K562 (cell line): Measurements from ENCODE around the gene ADRM1. TPM values are rescaled to one million over a fixed set of nuclear protein-coding genes. Genes with fewer than 3 reads are reported as not detected.
A peak's percentile ranks its signal among the peaks of the same experiment; 100 is the strongest.

Experiments used
- ATAC-seq: fragments of 200-7000 bp; cut with Tn5 transposase; 3 replicates; pipeline ENCODE4 v1.9.1; 2020; ENCODE audit warnings: moderate library complexity
- BruUV-seq: library from RNA; stranded (reverse); fragments of 400-500 nt; replicated peaks from 2 replicates; lab custom pipeline; 2021; lab: Mats Ljungman, UMichigan
- CTCF ChIA-PET: fragments of 300-600 bp; formaldehyde crosslinking; extraction: SDS; loops from one replicate; lab custom pipeline; 2021; ENCODE audit warnings: low intra/inter-chr PET ratio; lab: Yijun Ruan, JAX
- POLR2A ChIA-PET: fragments of 300-600, 350-650 bp; sonication (Branson Sonifier 250); formaldehyde crosslinking; extraction: SDS; loops from one replicate; lab custom pipeline; 2021; ENCODE audit warnings: antibody characterized with exemption, inconsistent platforms; lab: Yijun Ruan, JAX
- DNase-seq, 4 experiments: peaks; one replicate each; pipeline versions ENCODE4 v3.0.0 to v3.0.0-alpha.2; 2011 to 2018; ENCODE audit warnings: low spot score in 3 of 4, mixed read lengths in 3 of 4; ENCODE audit errors: extremely low read depth in 1 of 4
- FAIRE-seq: peaks from 2 replicates; lab custom pipeline; 2011; peaks lifted over from hg19 to GRCh38; lab: Jason Lieb, UNC
- H2AFZ ChIP-seq: 2 replicates; pipeline ENCODE4 v1.6.0; 2011; ENCODE audit warnings: low read depth, low read length, control low read depth, inconsistent platforms
- H3K27ac ChIP-seq: fragments of 200-600 bp; 3 replicates; pipeline ENCODE4 v1.8.0; 2011; ENCODE audit warnings: low read depth, mild to moderate bottlenecking, control low read depth, inconsistent platforms, low read length, moderate library complexity, mixed read lengths; ENCODE audit errors: extremely low read depth
- H3K27me3 ChIP-seq, 2 experiments: fragments of 300-600 bp in 1 of 2; 2 replicates in 1 of 2; 3 replicates in 1 of 2; pipeline versions ENCODE4 v1.6.0 to v1.8.0; 2011; ENCODE audit warnings: inconsistent platforms in 2 of 2, low read length in 2 of 2, mild to moderate bottlenecking in 1 of 2, mixed read lengths in 1 of 2, moderate library complexity in 1 of 2; ENCODE audit not compliant: control insufficient read depth in 2 of 2, insufficient read depth in 2 of 2
- H3K36me3 ChIP-seq: fragments of 300-600 bp; 3 replicates; pipeline ENCODE4 v1.8.0; 2011; ENCODE audit warnings: mild to moderate bottlenecking, low read length, inconsistent platforms; ENCODE audit not compliant: control insufficient read depth, insufficient read depth
- H3K4me1 ChIP-seq, 2 experiments: fragments of 200-600 bp in 1 of 2; replicated peaks in 1 of 2; 2 replicates in 1 of 2; 3 replicates in 1 of 2; pipeline versions ENCODE4 v1.5.1 to v1.8.0; 2011; ENCODE audit warnings: inconsistent platforms in 2 of 2, low read length in 2 of 2, mild to moderate bottlenecking in 1 of 2, mixed read lengths in 1 of 2, moderate library complexity in 1 of 2; ENCODE audit not compliant: control insufficient read depth in 2 of 2, insufficient read depth in 2 of 2
- H3K4me2 ChIP-seq: 2 replicates; pipeline ENCODE4 v1.6.1; 2011; ENCODE audit warnings: low read length, control low read depth, inconsistent platforms, mixed read lengths; ENCODE audit not compliant: insufficient read depth
- H3K4me3 ChIP-seq: fragments of 200-600 bp; sonication (generic), shearing (Covaris generic); 2 replicates; pipeline ENCODE4 v1.5.1; 2016; ENCODE audit warnings: control low read depth, inconsistent platforms
- H3K79me2 ChIP-seq: fragments of 200-600 bp; 3 replicates; pipeline ENCODE4 v1.8.0; 2011; ENCODE audit warnings: low read length, inconsistent platforms; ENCODE audit not compliant: control insufficient read depth, insufficient read depth
- H3K9ac ChIP-seq, 2 experiments: 2 replicates each; pipeline versions ENCODE4 v1.6.0 to v1.6.1; 2011; ENCODE audit warnings: low read depth in 2 of 2, low read length in 2 of 2, control low read depth in 1 of 2, inconsistent platforms in 1 of 2, mild to moderate bottlenecking in 1 of 2, mixed read lengths in 1 of 2; ENCODE audit not compliant: insufficient read depth in 1 of 2
- H3K9me1 ChIP-seq: one replicate; pipeline ENCODE4 v1.6.0; 2011; ENCODE audit warnings: inconsistent platforms, mild to moderate bottlenecking, low read length, moderate library complexity; ENCODE audit not compliant: control insufficient read depth, insufficient read depth
- H3K9me3 ChIP-seq: replicated peaks from 2 replicates; pipeline ENCODE4 v1.5.1; 2011; ENCODE audit warnings: low read depth, low read length, inconsistent platforms; ENCODE audit not compliant: control insufficient read depth, insufficient read depth
- H4K20me1 ChIP-seq: replicated peaks from 2 replicates; pipeline ENCODE4 v1.6.1; 2011; ENCODE audit warnings: low read length, inconsistent platforms, mixed read lengths; ENCODE audit not compliant: control insufficient read depth, insufficient read depth
- BCOR ChIP-seq: fragments of 450-650 bp; IDR thresholded peaks from 2 replicates; pipeline ENCODE4 v1.6.1; 2016
- DMBX1 ChIP-seq: fragments of 250-450 bp; sonication (Bioruptor Pico); IDR thresholded peaks from 2 replicates; pipeline ENCODE4 v1.8.0; 2022; ENCODE audit warnings: inconsistent platforms, mild to moderate bottlenecking, moderate library complexity, borderline replicate concordance
- ETS1 ChIP-seq: conservative IDR thresholded peaks from 2 replicates; pipeline ENCODE4 v1.6.1; 2011; ENCODE audit warnings: low read depth, mild to moderate bottlenecking, low read length; ENCODE audit not compliant: control insufficient read depth
- KAT8 ChIP-seq: fragments of 450-650 bp; IDR thresholded peaks from 2 replicates; pipeline ENCODE4 v1.6.1; 2016; ENCODE audit warnings: low read depth, mild to moderate bottlenecking
- MEF2A ChIP-seq: IDR thresholded peaks from 2 replicates; pipeline ENCODE4 v1.6.1; 2011; ENCODE audit warnings: low read depth, mild to moderate bottlenecking, low read length, moderate library complexity; ENCODE audit not compliant: control insufficient read depth
- MIER1 ChIP-seq: fragments of 450-650 bp; IDR thresholded peaks from 2 replicates; pipeline ENCODE4 v1.6.1; 2016; ENCODE audit warnings: antibody characterized with exemption, mild to moderate bottlenecking, low read depth
- MTA1 ChIP-seq: fragments of 450-650 bp; IDR thresholded peaks from 2 replicates; pipeline ENCODE4 v1.6.1; 2017; ENCODE audit warnings: borderline replicate concordance
- PHF8 ChIP-seq: fragments of 200-600 bp; sonication (generic); IDR thresholded peaks from 2 replicates; pipeline ENCODE4 v1.6.1; 2012; ENCODE audit warnings: mixed run types, mild to moderate bottlenecking, inconsistent platforms, low read length, moderate library complexity, borderline replicate concordance
- PML ChIP-seq: IDR thresholded peaks from 2 replicates; pipeline ENCODE4 v1.6.1; 2012; ENCODE audit warnings: low read length, inconsistent platforms
- RBBP5 ChIP-seq: fragments of 200-600 bp; sonication (generic); IDR thresholded peaks from 2 replicates; pipeline ENCODE4 v1.6.1; 2012; ENCODE audit warnings: borderline replicate concordance, mild to moderate bottlenecking, low read length, control low read depth, inconsistent platforms; ENCODE audit not compliant: insufficient read depth, poor library complexity, severe bottlenecking
- ZNF140 ChIP-seq: fragments of 250-450 bp; sonication (Bioruptor Pico); IDR thresholded peaks from 2 replicates; pipeline ENCODE4 v1.8.0; 2021; ENCODE audit warnings: moderate library complexity, mild to moderate bottlenecking, inconsistent platforms
- ZNF263 ChIP-seq: sonication (generic); formaldehyde crosslinking; IDR thresholded peaks from 2 replicates; pipeline ENCODE4 v1.8.0; 2022; ENCODE audit warnings: mild to moderate bottlenecking, missing genetic modification reagents, borderline replicate concordance
- ZNF318 ChIP-seq, 2 experiments: fragments of 450-650 bp; IDR thresholded peaks; 2 replicates each; pipeline ENCODE4 v1.6.1; 2016; ENCODE audit warnings: mild to moderate bottlenecking in 2 of 2, borderline replicate concordance in 1 of 2, low read depth in 1 of 2, moderate library complexity in 1 of 2
- ZNF551 ChIP-seq: fragments of 250-450 bp; sonication (Bioruptor Pico); IDR thresholded peaks from 2 replicates; pipeline ENCODE4 v1.5.0; 2021; ENCODE audit warnings: mild to moderate bottlenecking, moderate library complexity
- WGBS: fragments of 100-300 bp; shearing (Covaris generic); methylation state at CpG from one replicate; pipeline ENCODE4 v1.1.6; 2016; ENCODE audit warnings: low coverage, mixed read lengths; ENCODE audit not compliant: insufficient coverage; ENCODE audit errors: missing lambda C conversion rate; 5-methylcytosine and 5-hydroxymethylcytosine counted together
- in situ Hi-C: fragments of 300-500 bp; cut with MboI; formaldehyde crosslinking; loops from 4 replicates; pipeline ENCODE4 v1.15.0; 2018; ENCODE audit warnings: inconsistent platforms, mixed read lengths
- intact Hi-C: fragments of 100-400 bp; cut with micrococcal nuclease; formaldehyde crosslinking; loops from 2 replicates; pipeline ENCODE4 v1.14.2; 2022
- polyA plus RNA-seq, 8 experiments: library from polyadenylated mRNA; depleted of rRNA in 4 of 8; stranded (reverse) in 5 of 8; unstranded in 3 of 8; fragments of >200 nt; fragmentation: Nextera tagmentation in 2 of 8; fragmentation: Illumina TruSeq in 1 of 8; extraction: Ambion mirVana in 2 of 8; extraction: Trizol in 1 of 8; gene quantifications; 2 replicates each; pipeline versions ENCODE4 v1.2.1 to v1.2.3, GENCODE V29; 2011 to 2014; ENCODE audit warnings: inconsistent platforms in 1 of 8, missing spikeins in 1 of 8
- total RNA-seq, 7 experiments: library from RNA; depleted of rRNA in 6 of 7; stranded (reverse); fragments of >200 nt in 6 of 7; fragmentation: Illumina TruSeq in 2 of 7; extraction: Trizol in 2 of 7; gene quantifications; 2 replicates each; pipeline versions ENCODE4 v1.2.1 to v1.2.3, GENCODE V29; 2011 to 2021; ENCODE audit warnings: low replicate concordance in 1 of 7

Gene ADRM1
- total and polyA plus RNA-seq, 9 of the 15 experiments (the other 6 are each of a cell fraction or from before 2014, with no cell fraction given), result 5.0 to 223 (median 67.4) TPM

- FAIRE-seq, result no peak
- H3K36me3 ChIP-seq, result peaks cover 73% of the 10 kb centered on the region
- ChIA-PET POLR2A (interaction anchor here (0.9 kb wide), 1 partner anchor 9 kb away, joined by 3 read pairs; no protein-coding TSS in a partner anchor), CTCF (no interaction called here)
- H3K4me1 ChIP-seq, result peaks cover 0 to 37% of the 10 kb centered on the region in 2 experiments; a peak in 1 of 5 replicates
- no peaks in the 10 kb centered on the region for H3K79me2 ChIP-seq
- intact Hi-C loops, result no loop called here
- H3K9me1 ChIP-seq, result peaks cover 2% of the 10 kb centered on the region
- ATAC-seq, result no peak
- no peaks in the 10 kb centered on the region for H3K27me3 ChIP-seq
- no peak overlapping the region for H3K4me2 ChIP-seq
- H4K20me1 ChIP-seq, result no peaks in the 10 kb centered on the region
- no peak overlapping the region for H2AFZ ChIP-seq
- 100% methylated on average over 1 of the region's 1 CpG for WGBS
- no peaks in the 10 kb centered on the region for H3K9me3 ChIP-seq
- H3K4me3 ChIP-seq, result no peak overlapping the region
- in situ Hi-C loops, result no loop called here
- no peak overlapping the region for H3K9ac ChIP-seq
- no TSS peak for BruUV-seq
- no peak overlapping the region for H3K27ac ChIP-seq
- peak in 1 of 4 experiments; percentile 36 for DNase-seq
- TF ChIP-seq KAT8, result no peak
- TF ChIP-seq ETS1, result no peak
- TF ChIP-seq DMBX1, result no peak
- TF ChIP-seq ZNF551 (CRISPR knock-in tag), result no peak
- TF ChIP-seq RBBP5, result no peak
- no peak for TF ChIP-seq MIER1
- no peak for TF ChIP-seq ZNF318 (IDR thresholded peaks at IDR 0.05; ENCODE audit: borderline replicate concordance in 1 of 2, low read depth in 1 of 2)
- TF ChIP-seq PML, result no peak
- no peak for TF ChIP-seq ZNF263 (CRISPR knock-in tag)
- no peak for TF ChIP-seq ZNF140 (CRISPR knock-in tag)
- no peak for TF ChIP-seq MEF2A
- TF ChIP-seq BCOR, result peak; percentile 50; the same call in 1 of the 2 replicates
- no peak for TF ChIP-seq PHF8
- no peak for TF ChIP-seq MTA1
Measured at GRCh38 chr20:62348604-62349003, 45.8 kb downstream of the ADRM1 start.
